Neural crest cell (in vitro differentiated cells): ENCODE measurements around the gene VANGL1. TPM values are rescaled to one million over a fixed set of nuclear protein-coding genes. Genes with fewer than 3 reads are reported as not detected.

Experiments used
- DNase-seq: peaks from one replicate; pipeline ENCODE4 v3.0.0; 2021; ENCODE audit warnings: low read depth, mixed read lengths, low spot score
- H3K27ac Mint-ChIP-seq: one replicate; pipeline ENCODE4 v1.8.0; 2021; ENCODE audit warnings: mild to moderate bottlenecking, mixed read lengths; ENCODE audit not compliant: unreplicated experiment
- H3K27me3 Mint-ChIP-seq: 2 replicates; pipeline ENCODE4 v1.8.0; 2021; ENCODE audit warnings: low read depth, mild to moderate bottlenecking, mixed read lengths
- H3K36me3 Mint-ChIP-seq: 2 replicates; pipeline ENCODE4 v1.8.0; 2021; ENCODE audit warnings: low read depth, mild to moderate bottlenecking, mixed read lengths
- H3K4me1 Mint-ChIP-seq: 2 replicates; pipeline ENCODE4 v1.8.0; 2021; ENCODE audit warnings: mixed read lengths
- H3K4me3 Mint-ChIP-seq: one replicate; pipeline ENCODE4 v1.8.0; 2021; ENCODE audit warnings: mild to moderate bottlenecking, mixed read lengths
- H3K9me3 Mint-ChIP-seq: 2 replicates; pipeline ENCODE4 v1.8.0; 2021; ENCODE audit warnings: mixed read lengths
- CTCF ChIP-seq: fragments of 200-600 bp; sonication (generic); conservative IDR thresholded peaks from 2 replicates; pipeline ENCODE4 v1.5.0; 2021; ENCODE audit warnings: antibody characterized with exemption, mild to moderate bottlenecking
- total RNA-seq: library from RNA; stranded (reverse); gene quantifications from 2 replicates; pipeline ENCODE4 v1.2.1, GENCODE V29; 2021

VANGL1 gene
- total RNA-seq, 1 donor from 2014 or later: 5.4 TPM

DNA sequence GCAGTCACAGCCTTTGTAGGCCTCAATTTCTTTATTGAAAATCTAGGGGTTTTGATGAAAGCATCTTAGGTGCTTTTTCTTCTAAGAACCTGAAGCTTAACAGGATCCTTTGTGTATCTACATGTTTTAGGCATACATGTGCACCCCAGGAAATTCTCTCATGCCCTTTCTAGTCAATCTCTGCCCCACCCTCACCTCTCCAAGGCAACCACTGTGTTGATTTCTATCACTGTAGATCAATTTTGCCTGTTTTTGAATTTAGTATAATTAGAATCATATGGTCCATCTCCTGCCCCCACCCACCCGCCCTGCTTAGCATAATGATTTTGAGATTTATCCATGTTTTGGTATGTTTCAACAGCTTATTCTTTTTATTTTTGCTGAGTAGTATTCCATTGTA lies 19.4 kb downstream of the VANGL1 start:
- peaks cover 5% of the 10 kb centered on the region for H3K4me1 Mint-ChIP-seq

GRCh38 chr1:115665319-115666096 lies 23.7 kb downstream of the VANGL1 start:
- Mint-ChIP-seq H3K4me3 (no peak overlapping the region), H3K27me3 (peaks cover 2% of the 10 kb centered on the region), H3K9me3 (no peaks in the 10 kb centered on the region), H3K36me3 (peaks cover 9% of the 10 kb centered on the region), H3K27ac (no peak overlapping the region), H3K4me1 (no peaks in the 10 kb centered on the region)
- no peak for DNase-seq
- TF ChIP-seq CTCF: no peak

More for the DNA sequence above, 19.4 kb downstream of the VANGL1 start:
- Mint-ChIP-seq H3K36me3 (peaks cover 11% of the 10 kb centered on the region), H3K4me3 (no peak overlapping the region), H3K27ac (no peak overlapping the region), H3K27me3 (no peaks in the 10 kb centered on the region), H3K9me3 (no peaks in the 10 kb centered on the region)
- no peak for TF ChIP-seq CTCF
- no peak for DNase-seq

DNA sequence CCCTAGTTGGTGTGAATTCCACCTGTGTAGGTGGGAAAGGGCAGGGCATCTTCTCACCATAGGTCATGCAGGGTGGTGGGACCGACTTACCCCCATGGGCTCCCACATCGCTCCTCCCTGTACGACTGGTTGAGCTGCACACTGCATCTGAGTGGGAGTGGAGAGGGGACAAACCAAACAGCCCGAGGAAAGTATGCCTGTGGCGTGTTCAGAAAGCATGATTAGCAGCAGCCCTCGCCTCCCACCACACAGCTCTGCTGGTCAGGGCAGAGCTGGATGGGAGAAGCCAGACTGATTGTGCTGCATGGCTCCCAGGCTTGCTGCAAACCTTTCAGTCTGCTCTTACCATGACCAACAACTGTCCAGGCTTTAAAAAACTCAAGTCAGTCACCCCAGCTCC lies 24.4 kb downstream of the VANGL1 start:
- no peak for TF ChIP-seq CTCF
- no peaks in the 10 kb centered on the region for H3K9me3 Mint-ChIP-seq
- no peak overlapping the region for H3K4me3 Mint-ChIP-seq
- DNase-seq: no peak
- H3K36me3 Mint-ChIP-seq: peaks cover 10% of the 10 kb centered on the region
- H3K27ac Mint-ChIP-seq: no peak overlapping the region
- H3K4me1 Mint-ChIP-seq: no peaks in the 10 kb centered on the region
- H3K27me3 Mint-ChIP-seq: peaks cover 2% of the 10 kb centered on the region

DNA sequence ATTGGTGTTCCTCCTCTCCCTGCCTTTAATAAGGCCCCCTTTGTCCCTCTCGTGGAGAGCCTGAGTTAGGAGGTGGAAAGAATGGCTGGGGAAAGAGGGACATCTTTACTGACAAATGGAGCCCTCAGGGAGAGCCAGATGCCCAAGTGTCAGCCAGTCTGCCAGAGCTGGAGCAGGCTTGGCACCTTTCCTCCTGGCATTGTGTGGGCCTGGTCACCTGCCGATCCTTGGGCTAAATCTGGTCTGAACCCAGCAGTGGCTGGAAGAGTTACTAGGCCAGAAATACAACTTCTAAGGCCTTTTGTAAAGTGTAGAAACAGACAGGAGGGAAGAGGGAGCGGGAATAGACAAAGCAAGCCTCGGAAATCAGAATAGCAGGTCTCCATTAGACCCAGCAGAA lies 24.9 kb downstream of the VANGL1 start:
- TF ChIP-seq CTCF: no peak
- Mint-ChIP-seq H3K36me3 (peaks cover 10% of the 10 kb centered on the region), H3K27me3 (peaks cover 2% of the 10 kb centered on the region), H3K9me3 (no peaks in the 10 kb centered on the region), H3K27ac (no peak overlapping the region), H3K4me3 (no peak overlapping the region), H3K4me1 (no peaks in the 10 kb centered on the region)
- no peak for DNase-seq

DNA sequence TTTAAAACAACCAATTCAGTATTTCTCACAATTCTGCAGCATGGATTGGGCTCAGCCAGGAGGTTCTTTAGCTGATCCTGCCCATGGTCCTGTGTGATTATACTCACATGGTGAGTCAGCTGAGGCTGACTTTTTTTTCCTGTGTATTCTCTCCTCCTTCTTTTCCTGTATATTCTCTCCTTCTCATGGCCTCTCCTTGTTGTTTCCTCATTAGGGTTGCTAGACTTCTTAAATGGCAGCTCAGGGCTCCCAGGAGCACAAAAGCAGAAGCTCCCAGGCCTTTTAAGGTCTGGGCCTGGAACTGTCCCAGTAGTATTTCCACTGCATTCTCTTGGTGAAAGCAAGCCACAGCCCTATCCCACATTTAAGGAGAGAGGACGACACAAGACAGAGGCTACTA lies 26.8 kb downstream of the VANGL1 start:
- Mint-ChIP-seq H3K27me3 (peaks cover 13% of the 10 kb centered on the region), H3K4me1 (no peaks in the 10 kb centered on the region), H3K9me3 (no peaks in the 10 kb centered on the region), H3K36me3 (peaks cover 10% of the 10 kb centered on the region), H3K27ac (no peak overlapping the region), H3K4me3 (no peak overlapping the region)
- DNase-seq: no peak
- no peak for TF ChIP-seq CTCF
